Tibial nerve (tissue), 4 donors: ENCODE data around the gene PAAF1. TPM values are rescaled to one million over a fixed set of nuclear protein-coding genes. Genes with fewer than 3 reads are reported as not detected.

Experiments used
- DNase-seq, 2 donors: peaks; one replicate each; pipeline ENCODE4 v3.0.0-alpha.2; 2019; ENCODE audit warnings: low spot score in 2 of 2
- H3K27ac ChIP-seq, 4 donors: fragments of 200-600 bp; sonication (generic) in 3 of 4; one replicate each; pipeline ENCODE4 v1.5.1; 2017 to 2019; ENCODE audit warnings: mild to moderate bottlenecking in 1 of 4
- H3K27me3 ChIP-seq, 2 donors: fragments of 200-600 bp; sonication (generic) in 1 of 2; one replicate each; pipeline versions ENCODE4 v1.5.1 to v1.6.0; 2017 to 2019
- H3K36me3 ChIP-seq, 3 donors: fragments of 200-600 bp; sonication (generic); one replicate each; pipeline ENCODE4 v1.5.1; 2018 to 2019
- H3K4me1 ChIP-seq, 4 donors: fragments of 200-600 bp; sonication (generic) in 3 of 4; one replicate each; pipeline ENCODE4 v1.5.1; 2017 to 2019
- H3K4me3 ChIP-seq, 4 donors: fragments of 200-600 bp; sonication (generic) in 3 of 4; one replicate each; pipeline ENCODE4 v1.5.1; 2017 to 2019; ENCODE audit warnings: mild to moderate bottlenecking in 1 of 4, moderate library complexity in 1 of 4
- H3K9me3 ChIP-seq, 4 donors: fragments of 200-600 bp; sonication (generic) in 3 of 4; one replicate each; pipeline ENCODE4 v1.5.1; 2017 to 2019
- EP300 ChIP-seq, 2 donors: sonication (generic); formaldehyde crosslinking; IDR thresholded peaks; one replicate each; pipeline ENCODE4 v1.6.1; 2017; ENCODE audit warnings: antibody characterized with exemption in 2 of 2, mild to moderate bottlenecking in 1 of 2
- POLR2A ChIP-seq, 2 donors: fragments of 450-650 bp; IDR thresholded peaks; one replicate each; pipeline ENCODE4 v1.6.1; 2017; ENCODE audit warnings: antibody characterized with exemption in 2 of 2, mild to moderate bottlenecking in 2 of 2, moderate library complexity in 2 of 2
- WGBS, 2 donors: methylation state at CpG; one replicate each; pipeline ENCODE4 v1.1.5; 2018; 5-methylcytosine and 5-hydroxymethylcytosine counted together
- total RNA-seq, 4 donors: library from RNA; depleted of rRNA; stranded (reverse); fragments of >200 nt; gene quantifications; one replicate each; pipeline ENCODE4 v1.1.0, GENCODE V29; 2016
- TF ChIP-seq, protein P1 (sequence below), 5 experiments: fragments of 200-600 bp in 3 of 5; fragments of 450-650 bp in 2 of 5; sonication (generic) in 3 of 5; IDR thresholded peaks; one replicate each; pipeline ENCODE4 v1.5.1; 2016 to 2019; ENCODE audit warnings: antibody characterized with exemption in 5 of 5, mild to moderate bottlenecking in 3 of 5, moderate library complexity in 2 of 5

PAAF1 gene
- total RNA-seq, 4 donors from 2014 or later, result 24.9 to 39.1 (median 32.7) TPM

DNA sequence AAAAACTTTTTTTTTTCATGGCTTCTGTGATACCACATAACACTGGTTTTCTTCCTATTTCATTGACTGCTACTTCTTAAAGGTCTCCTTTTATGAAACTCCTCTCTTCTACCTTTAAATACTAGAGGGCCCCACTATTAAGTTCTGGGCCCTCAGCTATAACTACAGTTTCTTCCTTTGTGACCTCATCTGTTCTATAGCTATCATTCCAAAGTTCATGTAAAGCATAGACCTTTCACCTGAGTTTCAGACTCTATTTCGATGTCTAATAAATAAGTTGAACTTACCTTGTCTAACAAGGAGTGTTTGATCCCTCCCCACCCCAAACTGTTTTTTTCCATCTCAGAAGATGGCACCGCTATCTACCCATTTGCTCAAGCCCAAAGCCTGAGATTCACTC lies 35.2 kb downstream of the PAAF1 start:
- no peak for DNase-seq
- Histone ChIP-seq H3K4me3 (no peak overlapping the region), H3K9me3 (no peaks in the 10 kb centered on the region), H3K36me3 (peaks cover 0 to 92% (median 15%) of the 10 kb centered on the region in 3 donors), H3K27me3 (no peaks in the 10 kb centered on the region), H3K27ac (no peak overlapping the region), H3K4me1 (no peaks in the 10 kb centered on the region)
- TF ChIP-seq POLR2A (IDR thresholded peaks at IDR 0.05) (no peak), EP300 (IDR thresholded peaks at IDR 0.05) (no peak)
- TF ChIP-seq, protein P1, sequence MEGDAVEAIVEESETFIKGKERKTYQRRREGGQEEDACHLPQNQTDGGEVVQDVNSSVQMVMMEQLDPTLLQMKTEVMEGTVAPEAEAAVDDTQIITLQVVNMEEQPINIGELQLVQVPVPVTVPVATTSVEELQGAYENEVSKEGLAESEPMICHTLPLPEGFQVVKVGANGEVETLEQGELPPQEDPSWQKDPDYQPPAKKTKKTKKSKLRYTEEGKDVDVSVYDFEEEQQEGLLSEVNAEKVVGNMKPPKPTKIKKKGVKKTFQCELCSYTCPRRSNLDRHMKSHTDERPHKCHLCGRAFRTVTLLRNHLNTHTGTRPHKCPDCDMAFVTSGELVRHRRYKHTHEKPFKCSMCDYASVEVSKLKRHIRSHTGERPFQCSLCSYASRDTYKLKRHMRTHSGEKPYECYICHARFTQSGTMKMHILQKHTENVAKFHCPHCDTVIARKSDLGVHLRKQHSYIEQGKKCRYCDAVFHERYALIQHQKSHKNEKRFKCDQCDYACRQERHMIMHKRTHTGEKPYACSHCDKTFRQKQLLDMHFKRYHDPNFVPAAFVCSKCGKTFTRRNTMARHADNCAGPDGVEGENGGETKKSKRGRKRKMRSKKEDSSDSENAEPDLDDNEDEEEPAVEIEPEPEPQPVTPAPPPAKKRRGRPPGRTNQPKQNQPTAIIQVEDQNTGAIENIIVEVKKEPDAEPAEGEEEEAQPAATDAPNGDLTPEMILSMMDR (IDR thresholded peaks at IDR 0.05), result no peak
- WGBS, 2 donors, result 94 to 100% methylated on average over 2 of the region's 2 CpGs

DNA sequence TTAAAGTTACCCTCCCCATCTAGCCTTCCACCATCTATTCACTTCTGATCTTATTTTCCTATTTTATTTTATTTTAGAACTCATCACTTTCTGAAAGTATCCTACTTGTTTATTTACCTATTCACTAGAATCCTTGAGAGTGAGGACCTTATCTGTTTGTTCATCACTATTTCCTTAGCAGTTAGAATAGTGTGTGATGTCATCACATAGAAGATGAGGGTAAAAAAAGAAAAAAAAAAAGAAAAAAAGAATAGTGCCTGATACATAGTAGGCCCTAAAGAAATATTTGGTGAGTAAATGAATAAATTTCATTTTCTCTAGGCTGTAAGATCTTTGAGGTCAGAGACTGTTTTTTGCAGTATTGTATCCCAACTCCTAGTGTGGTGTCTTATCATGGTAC lies 36.7 kb downstream of the PAAF1 start:
- no peak for DNase-seq
- Histone ChIP-seq H3K4me1 (no peaks in the 10 kb centered on the region), H3K36me3 (peaks cover 0 to 98% (median 15%) of the 10 kb centered on the region in 3 donors)

DNA sequence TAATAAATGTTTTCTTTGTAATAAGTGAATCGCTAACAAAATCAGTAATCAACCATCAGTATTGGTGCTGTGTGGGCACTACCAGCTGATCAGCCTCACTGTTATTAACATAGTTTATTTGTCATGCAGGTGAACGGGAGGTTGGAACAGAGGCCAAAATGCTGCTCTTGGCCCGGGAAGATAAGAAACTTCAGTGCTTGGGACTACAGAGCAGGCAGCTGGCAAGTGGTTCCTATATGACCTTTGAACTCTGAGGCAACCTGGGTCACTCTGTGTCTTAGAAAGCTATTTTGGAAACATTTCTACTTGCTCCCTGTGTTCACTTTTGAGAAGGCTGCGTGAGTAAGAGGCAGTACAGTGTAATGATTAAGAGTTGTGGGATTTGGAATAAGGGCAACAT lies 37.5 kb downstream of the PAAF1 start:
- H3K27ac ChIP-seq, result no peak overlapping the region
- peaks cover 0 to 98% (median 15%) of the 10 kb centered on the region in 3 donors for H3K36me3 ChIP-seq
- 76 to 83% methylated on average over 4 of the region's 4 CpGs for WGBS, 2 donors
- DNase-seq, result no peak
- TF ChIP-seq EP300 (IDR thresholded peaks at IDR 0.05) (no peak), POLR2A (IDR thresholded peaks at IDR 0.05) (no peak)
- TF ChIP-seq, protein P1 (IDR thresholded peaks at IDR 0.05), result no peak
- H3K4me3 ChIP-seq, result no peak overlapping the region
- no peaks in the 10 kb centered on the region for H3K27me3 ChIP-seq
- no peaks in the 10 kb centered on the region for H3K9me3 ChIP-seq
- no peaks in the 10 kb centered on the region for H3K4me1 ChIP-seq

More for the DNA sequence above, 36.7 kb downstream of the PAAF1 start:
- no peak overlapping the region for H3K4me3 ChIP-seq
- H3K27ac ChIP-seq, result no peak overlapping the region
- TF ChIP-seq, protein P1 (IDR thresholded peaks at IDR 0.05), result no peak
- no peak for TF ChIP-seq POLR2A (IDR thresholded peaks at IDR 0.05)
- no peak for TF ChIP-seq EP300 (IDR thresholded peaks at IDR 0.05)
- no peaks in the 10 kb centered on the region for H3K9me3 ChIP-seq
- H3K27me3 ChIP-seq, result no peaks in the 10 kb centered on the region

DNA sequence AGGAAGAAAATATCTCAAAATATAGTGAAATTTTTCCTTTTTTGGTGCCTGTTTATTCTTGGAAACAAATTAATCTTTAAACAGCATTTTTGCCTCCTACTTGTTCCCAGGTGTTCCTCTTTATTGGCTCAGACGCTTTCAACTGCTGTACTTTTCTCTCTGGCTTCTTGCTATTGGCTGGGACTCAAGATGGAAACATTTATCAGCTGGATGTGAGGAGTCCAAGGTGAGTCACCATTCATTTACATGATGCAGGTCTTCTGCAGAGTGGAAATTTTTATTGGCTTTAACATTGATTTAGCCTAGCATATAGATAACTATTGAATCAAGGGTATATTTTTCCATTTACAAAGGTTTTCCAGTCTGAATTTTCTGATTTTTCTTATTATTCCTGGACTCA lies 39.6 kb downstream of the PAAF1 start:
- H3K27ac ChIP-seq, result no peak overlapping the region
- no peaks in the 10 kb centered on the region for H3K27me3 ChIP-seq
- H3K36me3 ChIP-seq, result peaks cover 0 to 98% (median 22%) of the 10 kb centered on the region in 3 donors
- no peak overlapping the region for H3K4me3 ChIP-seq
- DNase-seq, result no peak
- H3K4me1 ChIP-seq, result no peaks in the 10 kb centered on the region
- WGBS, 2 donors, result 81 to 85% methylated on average over 1 of the region's 1 CpG
- no peaks in the 10 kb centered on the region for H3K9me3 ChIP-seq
- TF ChIP-seq, protein P1 (IDR thresholded peaks at IDR 0.05), result no peak
- TF ChIP-seq POLR2A (IDR thresholded peaks at IDR 0.05), result no peak
- TF ChIP-seq EP300 (IDR thresholded peaks at IDR 0.05), result no peak

DNA sequence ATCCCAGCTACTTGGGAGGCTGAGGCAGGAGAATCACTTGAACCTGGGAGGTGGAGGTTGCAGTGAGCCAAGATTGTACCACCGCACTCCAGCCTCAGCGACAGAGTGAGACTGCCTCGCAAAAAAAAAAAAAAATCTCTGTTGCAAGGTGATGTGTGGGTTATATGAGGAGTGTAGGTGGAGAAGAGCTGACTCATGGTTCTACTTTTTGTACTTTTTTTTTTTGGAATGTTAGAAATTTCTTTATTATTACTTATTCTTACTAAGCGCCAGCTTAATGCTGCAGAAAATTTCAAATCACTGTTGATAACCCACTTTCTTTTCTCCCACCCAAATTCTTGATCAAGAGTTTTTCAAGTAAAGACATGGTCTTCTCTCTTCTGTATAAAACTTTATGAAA lies 44.4 kb downstream of the PAAF1 start:
- Histone ChIP-seq H3K36me3 (peaks cover 5 to 95% (median 15%) of the 10 kb centered on the region in 3 donors), H3K4me3 (no peak overlapping the region), H3K27me3 (no peaks in the 10 kb centered on the region), H3K9me3 (no peaks in the 10 kb centered on the region), H3K27ac (no peak overlapping the region), H3K4me1 (no peaks in the 10 kb centered on the region)
- no peak for DNase-seq
- 91 to 96% methylated on average over 4 of the region's 4 CpGs for WGBS, 2 donors
- TF ChIP-seq EP300 (IDR thresholded peaks at IDR 0.05), result no peak
- TF ChIP-seq, protein P1 (IDR thresholded peaks at IDR 0.05), result no peak
- TF ChIP-seq POLR2A (IDR thresholded peaks at IDR 0.05), result no peak
